Suprapubic skin (tissue), 4 donors: ENCODE results near the gene CENPK. TPM values are rescaled to one million over a fixed set of nuclear protein-coding genes. Genes with fewer than 3 reads are reported as not detected.

Experiments used
- DNase-seq, 2 donors: peaks; one replicate each; pipeline ENCODE4 v3.0.0-alpha.2; 2019; ENCODE audit warnings: low spot score in 2 of 2
- H3K27ac ChIP-seq: fragments of 200-600 bp; sonication (generic); one replicate; pipeline ENCODE4 v1.5.1; 2019
- H3K27me3 ChIP-seq: fragments of 200-600 bp; sonication (generic); one replicate; pipeline ENCODE4 v1.5.1; 2019
- H3K36me3 ChIP-seq: fragments of 200-600 bp; sonication (generic); one replicate; pipeline ENCODE4 v1.5.1; 2019
- H3K4me1 ChIP-seq: fragments of 200-600 bp; sonication (generic); one replicate; pipeline ENCODE4 v1.5.1; 2019
- H3K4me3 ChIP-seq: fragments of 200-600 bp; sonication (generic); one replicate; pipeline ENCODE4 v1.5.1; 2019; ENCODE audit warnings: mild to moderate bottlenecking
- H3K9me3 ChIP-seq: fragments of 200-600 bp; sonication (generic); one replicate; pipeline ENCODE4 v1.5.1; 2019
- CTCF ChIP-seq, 2 donors: fragments of 200-600 bp in 1 of 2; fragments of 450-650 bp in 1 of 2; sonication (generic) in 1 of 2; IDR thresholded peaks; one replicate each; pipeline ENCODE4 v1.5.1; 2016 to 2019; ENCODE audit warnings: antibody characterized with exemption in 2 of 2, mild to moderate bottlenecking in 1 of 2, moderate library complexity in 1 of 2
- EP300 ChIP-seq: sonication (generic); formaldehyde crosslinking; IDR thresholded peaks from one replicate; pipeline ENCODE4 v1.6.1; 2017; ENCODE audit warnings: antibody characterized with exemption
- POLR2A ChIP-seq, 2 donors: fragments of 450-650 bp; IDR thresholded peaks; one replicate each; pipeline ENCODE4 v1.6.1; 2017; ENCODE audit warnings: antibody characterized with exemption in 2 of 2, mild to moderate bottlenecking in 2 of 2, moderate library complexity in 2 of 2
- POLR2AphosphoS5 ChIP-seq, 3 donors: sonication (generic); formaldehyde crosslinking; IDR thresholded peaks; one replicate each; pipeline ENCODE4 v1.6.1; 2017; ENCODE audit warnings: antibody characterized with exemption in 3 of 3
- WGBS: methylation state at CpG from one replicate; pipeline ENCODE4 v1.1.5; 2018; 5-methylcytosine and 5-hydroxymethylcytosine counted together
- total RNA-seq, 4 donors: library from RNA; depleted of rRNA; stranded (reverse); fragments of >200 nt; gene quantifications; one replicate each; pipeline ENCODE4 v1.1.0, GENCODE V29; 2016

Gene CENPK
- total RNA-seq, 4 donors from 2014 or later: 1.2 to 7.9 (median 1.7) TPM

DNA sequence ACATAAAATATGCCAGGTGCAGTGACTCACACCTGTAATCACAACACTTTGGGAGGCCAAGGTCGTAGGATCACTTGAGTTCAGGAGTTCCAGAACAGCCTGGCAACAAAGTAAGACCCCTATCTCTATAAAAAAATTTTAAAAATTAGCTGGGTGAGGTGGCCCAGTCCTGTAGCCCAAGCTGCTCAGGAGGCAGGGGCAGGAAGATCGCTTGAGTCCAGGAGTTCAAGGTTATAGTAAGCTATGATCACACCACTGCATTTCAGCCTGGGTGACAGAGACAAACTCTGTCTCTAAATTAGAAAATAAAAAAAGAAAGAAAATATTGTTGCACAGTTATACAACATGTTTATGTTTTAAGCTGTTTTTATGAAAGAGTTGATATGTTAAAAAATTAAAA, 6.8 kb downstream of the CENPK start:
- Histone ChIP-seq H3K9me3 (no peaks in the 10 kb centered on the region), H3K4me1 (no peaks in the 10 kb centered on the region), H3K36me3 (no peaks in the 10 kb centered on the region), H3K27ac (no peak overlapping the region), H3K27me3 (no peaks in the 10 kb centered on the region), H3K4me3 (no peak overlapping the region)
- 88% methylated on average over 2 of the region's 2 CpGs for WGBS
- DNase-seq: no peak
- no peak for TF ChIP-seq CTCF (IDR thresholded peaks at IDR 0.05)
- no peak for TF ChIP-seq POLR2AphosphoS5 (IDR thresholded peaks at IDR 0.05)
- no peak for TF ChIP-seq EP300
- no peak for TF ChIP-seq POLR2A (IDR thresholded peaks at IDR 0.05)

GRCh38 chr5:65555287-65555686, 7.7 kb downstream of the CENPK start:
- TF ChIP-seq POLR2A (IDR thresholded peaks at IDR 0.05): no peak
- TF ChIP-seq EP300: no peak
- TF ChIP-seq POLR2AphosphoS5 (IDR thresholded peaks at IDR 0.05): no peak
- TF ChIP-seq CTCF (IDR thresholded peaks at IDR 0.05): no peak
- Histone ChIP-seq H3K4me3 (no peak overlapping the region), H3K4me1 (no peaks in the 10 kb centered on the region), H3K36me3 (no peaks in the 10 kb centered on the region), H3K27ac (no peak overlapping the region), H3K27me3 (no peaks in the 10 kb centered on the region), H3K9me3 (no peaks in the 10 kb centered on the region)
- no peak for DNase-seq

- no peak for TF ChIP-seq CTCF (IDR thresholded peaks at IDR 0.05)
- no peak for TF ChIP-seq POLR2AphosphoS5 (IDR thresholded peaks at IDR 0.05)
- no peak for TF ChIP-seq POLR2A (IDR thresholded peaks at IDR 0.05)
- TF ChIP-seq EP300: no peak
- H3K4me1 ChIP-seq: no peaks in the 10 kb centered on the region
- 84% methylated on average over 5 of the region's 5 CpGs for WGBS
- H3K27ac ChIP-seq: no peak overlapping the region
- no peak overlapping the region for H3K4me3 ChIP-seq
- no peaks in the 10 kb centered on the region for H3K27me3 ChIP-seq
- no peak for DNase-seq
- H3K9me3 ChIP-seq: no peaks in the 10 kb centered on the region
- no peaks in the 10 kb centered on the region for H3K36me3 ChIP-seq
Observed at GRCh38 chr5:65553941-65554340, 9.0 kb downstream of the CENPK start.

GRCh38 chr5:65548281-65548680, 14.7 kb downstream of the CENPK start:
- no peaks in the 10 kb centered on the region for H3K27me3 ChIP-seq
- no peak overlapping the region for H3K27ac ChIP-seq
- H3K4me1 ChIP-seq: no peaks in the 10 kb centered on the region
- TF ChIP-seq CTCF (IDR thresholded peaks at IDR 0.05) (no peak), EP300 (no peak), POLR2A (IDR thresholded peaks at IDR 0.05) (no peak), POLR2AphosphoS5 (IDR thresholded peaks at IDR 0.05) (no peak)
- no peaks in the 10 kb centered on the region for H3K36me3 ChIP-seq
- H3K9me3 ChIP-seq: no peaks in the 10 kb centered on the region
- DNase-seq: no peak
- no peak overlapping the region for H3K4me3 ChIP-seq
- whole genome bisulfite sequencing: 96% methylated on average over 7 of the region's 7 CpGs

GRCh38 chr5:65546141-65546540, 16.8 kb downstream of the CENPK start:
- TF ChIP-seq CTCF (IDR thresholded peaks at IDR 0.05) (no peak), EP300 (no peak)
- 88% methylated on average over 5 of the region's 5 CpGs for WGBS

More at GRCh38 chr5:65546141-65546540, 16.8 kb downstream of the CENPK start:
- Histone ChIP-seq H3K4me1 (no peaks in the 10 kb centered on the region), H3K4me3 (no peak overlapping the region), H3K27ac (no peak overlapping the region), H3K9me3 (no peaks in the 10 kb centered on the region), H3K27me3 (no peaks in the 10 kb centered on the region), H3K36me3 (no peaks in the 10 kb centered on the region)
- no peak for DNase-seq
